NCI-H2171 treated with DMSO at 0.1 percent for 48 hours (cell line): ENCODE results near the gene MT2A.

Source experiments
- DNase-seq: peaks from one replicate; lab custom pipeline; 2025; lab: John Stamatoyannopoulos, UW

The MT2A gene

GRCh38 chr16:56600398-56600999, 7.9 kb upstream of the MT2A start:
- peak; percentile 28 for DNase-seq

- DNase-seq = no peak
These were observed 7.1 kb upstream of the MT2A start for GRCh38 chr16:56601325-56601724.

GRCh38 chr16:56603589-56603988, 4.8 kb upstream of the MT2A start:
- DNase-seq = peak; percentile 41

GRCh38 chr16:56604966-56605365, 3.4 kb upstream of the MT2A start:
- no peak for DNase-seq

GRCh38 chr16:56605475-56605874, 2.9 kb upstream of the MT2A start:
- no peak for DNase-seq

GRCh38 chr16:56606071-56606475, 2.3 kb upstream of the MT2A start:
- no peak for DNase-seq

- DNase-seq = no peak
These were observed 1.8 kb upstream of the MT2A start for GRCh38 chr16:56606476-56607108.

- no peak for DNase-seq
These were observed 1.2 kb upstream of the MT2A start for GRCh38 chr16:56607109-56607618.

- DNase-seq = no peak
These were observed 725 bp upstream of the MT2A start for GRCh38 chr16:56607675-56608042.

- peak; percentile 64 for DNase-seq
These were observed 585 bp downstream of the MT2A start for GRCh38 chr16:56608876-56609462.

GRCh38 chr16:56609463-56609921, 1.1 kb downstream of the MT2A start:
- DNase-seq = peak; percentile 66

- no peak for DNase-seq
These were observed 1.7 kb downstream of the MT2A start for GRCh38 chr16:56610017-56610608.

- no peak for DNase-seq
These were observed 2.3 kb downstream of the MT2A start for GRCh38 chr16:56610609-56611111.

- no peak for DNase-seq
These were observed 3.0 kb downstream of the MT2A start for GRCh38 chr16:56611281-56611833.

GRCh38 chr16:56613706-56614105, 5.3 kb downstream of the MT2A start:
- no peak for DNase-seq

- no peak for DNase-seq
These were observed 6.2 kb downstream of the MT2A start for GRCh38 chr16:56614549-56614991.

GRCh38 chr16:56615353-56615752, 7.0 kb downstream of the MT2A start:
- DNase-seq = no peak

- no peak for DNase-seq
These were observed 8.3 kb downstream of the MT2A start for GRCh38 chr16:56616608-56617211.

- DNase-seq = no peak
These were observed 9.1 kb downstream of the MT2A start for GRCh38 chr16:56617212-56618085.

- DNase-seq = no peak
These were observed 9.8 kb downstream of the MT2A start for GRCh38 chr16:56618138-56618537.

GRCh38 chr16:56620339-56620897, 12.0 kb downstream of the MT2A start:
- DNase-seq = peak; percentile 11
